Stimulated activated CD4-positive, alpha-beta T cell treated with anti-CD3 and anti-CD28 coated beads, Interleukin-4, amount 100 ng/mL, for 24 hours (primary cell): Measurements from ENCODE around the gene SNX32.

Experiments
- DNase-seq: peaks from one replicate; pipeline ENCODE4 v3.0.0-alpha.2; 2020

SNX32 gene

DNA sequence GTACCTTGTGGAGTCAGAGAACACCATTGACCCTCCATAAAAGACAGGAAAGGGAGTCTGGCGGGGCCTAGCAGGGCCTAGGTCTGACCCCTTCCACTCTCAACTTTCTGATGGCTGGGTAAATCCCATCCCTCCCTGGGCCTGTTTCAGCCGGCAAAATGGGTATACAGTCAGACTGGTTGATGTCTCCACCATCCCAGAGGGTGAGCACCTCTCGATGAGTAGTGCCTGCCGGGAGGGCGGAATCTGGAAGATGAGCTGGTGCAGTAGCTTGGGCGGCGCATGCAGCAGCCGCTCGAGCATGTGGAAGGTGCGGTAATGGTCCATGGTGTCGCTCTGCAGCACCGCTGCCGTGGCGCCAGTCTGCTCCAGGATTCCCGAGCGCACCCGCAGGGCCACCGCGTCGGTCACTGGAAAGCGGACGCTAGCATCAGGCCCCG lies 54.0 kb downstream of the SNX32 start:
- DNase-seq, result peak; percentile 36

DNA sequence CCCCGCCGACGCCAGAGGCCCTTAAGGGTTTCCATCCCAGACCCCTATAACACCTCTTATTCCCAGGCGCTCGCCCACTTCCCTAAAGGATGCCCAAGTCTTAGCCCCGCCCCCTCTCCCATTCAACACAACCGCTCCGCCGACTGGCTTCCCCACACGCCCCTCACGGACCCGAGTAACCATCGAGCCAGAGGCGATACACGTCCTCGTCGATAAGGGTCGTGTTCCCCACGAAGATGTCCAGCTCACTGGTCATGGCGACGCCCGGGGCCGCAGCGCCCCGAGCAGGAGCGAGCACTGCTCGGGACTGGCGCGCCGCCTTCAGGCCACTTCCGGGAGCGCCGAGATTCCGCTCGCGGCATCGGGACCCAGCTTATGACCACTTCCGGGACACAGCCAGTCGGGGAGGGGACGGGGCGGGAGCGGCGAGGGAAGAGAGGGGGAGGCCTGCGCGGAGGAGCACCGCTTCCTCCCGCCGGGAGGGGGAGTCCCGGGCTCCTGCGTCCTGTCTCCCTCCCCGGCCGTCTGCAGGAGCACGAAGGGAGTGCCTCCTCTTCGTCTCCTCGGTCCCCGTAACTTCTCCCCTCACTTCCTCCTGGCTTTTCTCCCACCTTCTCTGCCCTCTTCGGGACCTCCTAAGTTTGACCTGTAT lies 54.5 kb downstream of the SNX32 start, which contains the start of gene FIBP:
TSS of gene FIBP (minus strand) at position 309 of the 652 bp plus-strand sequence. CDS start at position 256, 53 bp downstream.
- peak; percentile 96 for DNase-seq

- peak; percentile 98 for DNase-seq
These were observed 56.8 kb downstream of the SNX32 start, which contains the start of gene CCDC85B for GRCh38 chr11:65890324-65891218. Gene CCDC85B, plus strand, starts transcription at chr11:65890673. Its CDS starts 111 bp downstream, at chr11:65890784.

DNA sequence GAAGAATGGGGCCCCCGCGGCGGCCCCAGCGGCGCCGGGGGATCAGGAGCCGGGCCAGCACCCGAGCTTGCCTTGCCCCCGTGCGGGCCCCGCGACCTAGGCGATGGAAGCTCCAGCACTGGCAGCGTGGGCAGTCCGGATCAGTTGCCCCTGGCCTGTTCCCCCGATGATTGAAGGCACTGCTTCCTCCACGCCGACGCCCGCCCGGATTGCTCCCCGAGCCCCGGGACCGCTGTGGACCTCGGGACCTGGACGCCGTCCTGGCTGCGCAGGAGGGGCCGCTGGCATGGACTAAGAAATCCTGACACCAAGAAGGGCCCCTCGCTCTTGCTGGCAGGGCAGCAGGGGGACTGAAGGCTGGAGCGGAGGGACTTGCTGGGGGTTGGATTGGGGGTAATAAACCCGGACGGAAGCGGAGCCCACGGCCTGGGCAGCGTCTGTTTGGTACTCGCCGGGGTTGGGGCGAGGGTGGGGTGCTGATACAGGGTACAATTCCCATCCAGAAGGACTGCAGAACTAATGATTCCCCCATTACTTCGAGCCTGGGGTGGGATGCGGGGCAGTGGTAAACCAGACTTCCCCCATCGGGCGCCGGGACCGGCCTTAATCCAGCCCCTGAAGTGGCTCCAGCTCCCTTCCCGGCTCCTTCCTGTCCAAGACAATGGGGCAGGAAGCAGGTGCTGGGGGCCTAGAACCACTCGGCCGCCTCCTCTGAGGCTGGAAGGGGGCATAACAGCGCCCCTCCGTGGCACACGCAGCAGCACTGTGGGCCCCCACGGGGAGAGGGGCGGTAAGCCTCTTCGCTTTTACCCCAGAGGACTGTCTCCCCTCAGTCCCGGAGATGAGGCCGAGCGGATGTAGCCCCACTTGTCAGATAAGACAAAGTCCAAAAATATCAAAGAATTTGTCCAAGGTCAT lies 57.7 kb downstream of the SNX32 start:
- DNase-seq, result peak; percentile 39

DNA sequence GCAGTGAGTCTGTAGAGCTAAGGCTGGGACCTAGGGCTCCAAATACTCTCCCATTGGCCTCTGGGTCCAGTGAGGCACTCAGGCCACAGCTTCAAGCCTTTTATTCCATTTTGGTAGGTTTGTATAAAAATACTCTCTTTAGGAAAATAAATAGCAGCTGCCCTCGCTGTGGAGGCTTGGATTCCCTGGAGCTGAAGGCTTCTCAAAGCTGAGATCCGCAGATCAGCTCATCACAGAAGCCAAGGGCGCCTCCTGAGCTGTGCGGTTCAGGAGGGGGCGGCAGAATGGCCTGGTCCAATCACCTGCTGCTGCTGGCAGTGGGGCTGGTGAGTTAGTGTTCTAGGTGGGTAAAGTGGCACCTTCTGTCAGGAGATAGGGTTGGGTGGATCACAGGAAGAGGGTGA lies 58.4 kb downstream of the SNX32 start:
- peak; percentile 44 for DNase-seq

- DNase-seq, result no peak
These were observed 59.0 kb downstream of the SNX32 start for GRCh38 chr11:65892661-65893317.

- DNase-seq, result peak; percentile 28
These were observed 60.4 kb downstream of the SNX32 start for GRCh38 chr11:65894034-65894591.

DNA sequence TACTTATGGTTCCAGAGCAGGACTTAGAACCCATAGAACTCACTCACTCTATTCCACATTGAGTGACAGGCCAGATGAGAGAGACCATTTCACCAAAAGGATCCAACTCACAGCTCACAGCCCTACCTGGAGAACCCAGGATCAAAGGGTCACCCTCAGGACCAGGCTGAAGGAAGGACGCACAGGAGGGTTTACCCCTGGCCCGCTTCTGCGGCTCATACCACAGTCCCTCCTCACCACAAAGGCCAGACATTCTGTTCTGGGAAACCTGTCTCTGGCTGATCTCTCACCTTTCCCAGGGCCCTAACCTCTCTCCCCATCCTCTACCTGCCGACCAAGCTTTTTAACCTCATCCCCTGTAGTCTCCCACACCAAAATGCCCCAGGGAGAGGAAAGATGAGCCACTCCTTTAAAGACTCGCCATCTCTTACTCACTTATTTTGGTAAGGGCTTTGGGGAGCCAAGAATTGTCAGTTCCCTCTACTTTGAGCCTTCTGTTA lies 61.8 kb downstream of the SNX32 start:
- no peak for DNase-seq

GRCh38 chr11:65896034-65896999 lies 62.6 kb downstream of the SNX32 start:
- no peak for DNase-seq

DNA sequence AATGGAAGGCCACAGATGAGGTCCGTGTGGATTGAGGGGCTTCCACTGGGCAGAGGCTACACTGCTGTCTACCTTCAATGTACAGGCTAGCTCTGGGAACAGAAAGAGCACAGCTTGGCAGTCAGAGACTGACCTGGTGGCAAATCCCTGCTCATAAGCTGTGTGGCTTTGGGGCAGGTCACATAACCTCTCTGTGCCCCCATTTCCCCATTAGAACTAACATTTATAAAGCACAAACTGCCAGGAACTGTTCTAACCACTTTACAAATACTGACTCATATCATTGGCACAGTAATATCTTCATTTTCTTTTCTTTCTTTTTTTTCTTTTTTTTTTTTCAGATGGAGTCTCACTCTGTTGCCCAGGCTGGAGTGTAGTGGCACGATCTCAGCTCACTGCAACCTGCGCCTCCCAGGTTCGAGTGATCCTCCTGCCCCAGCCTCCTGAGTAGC lies 63.3 kb downstream of the SNX32 start:
- DNase-seq, result no peak

- no peak for DNase-seq
These were observed 65.0 kb downstream of the SNX32 start for GRCh38 chr11:65898656-65899355.

DNA sequence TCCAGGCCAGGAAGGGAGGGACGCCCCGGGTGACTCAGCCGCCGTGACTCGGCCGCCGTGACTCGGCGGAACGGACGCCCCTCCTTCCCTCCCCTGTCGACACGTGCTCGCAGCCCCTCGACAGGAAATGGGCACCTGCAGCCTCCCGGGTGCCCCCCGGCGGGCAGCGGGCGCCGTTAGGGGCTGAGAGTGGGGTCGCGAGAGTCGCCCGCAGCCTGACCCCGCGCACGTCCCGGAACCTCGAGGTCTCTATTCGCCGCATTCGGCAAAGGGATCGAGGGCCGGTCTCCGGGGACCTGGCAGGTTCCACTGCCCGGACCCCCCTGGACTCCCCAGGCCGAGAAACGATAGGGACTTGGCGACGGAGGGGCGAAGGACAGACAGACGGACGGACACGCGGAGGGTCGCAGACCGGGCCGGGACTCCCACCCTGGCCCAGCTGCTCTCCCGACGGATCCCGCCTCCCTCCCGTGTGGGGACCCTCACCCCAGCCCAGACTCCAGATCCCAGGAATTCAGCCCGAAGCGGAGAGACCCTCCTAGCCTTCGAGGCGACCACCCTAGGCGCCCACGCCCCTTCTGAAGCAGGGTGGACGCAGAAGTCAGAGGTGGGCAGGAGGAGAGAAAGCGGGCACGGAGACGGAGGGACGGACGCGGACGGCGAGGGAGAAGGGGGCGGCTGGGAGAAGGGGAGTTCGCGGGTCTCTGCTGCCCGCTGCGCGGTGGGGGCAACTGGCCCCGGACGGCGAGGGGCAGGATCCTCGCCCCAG lies 65.8 kb downstream of the SNX32 start:
- DNase-seq, result peak; percentile 79

DNA sequence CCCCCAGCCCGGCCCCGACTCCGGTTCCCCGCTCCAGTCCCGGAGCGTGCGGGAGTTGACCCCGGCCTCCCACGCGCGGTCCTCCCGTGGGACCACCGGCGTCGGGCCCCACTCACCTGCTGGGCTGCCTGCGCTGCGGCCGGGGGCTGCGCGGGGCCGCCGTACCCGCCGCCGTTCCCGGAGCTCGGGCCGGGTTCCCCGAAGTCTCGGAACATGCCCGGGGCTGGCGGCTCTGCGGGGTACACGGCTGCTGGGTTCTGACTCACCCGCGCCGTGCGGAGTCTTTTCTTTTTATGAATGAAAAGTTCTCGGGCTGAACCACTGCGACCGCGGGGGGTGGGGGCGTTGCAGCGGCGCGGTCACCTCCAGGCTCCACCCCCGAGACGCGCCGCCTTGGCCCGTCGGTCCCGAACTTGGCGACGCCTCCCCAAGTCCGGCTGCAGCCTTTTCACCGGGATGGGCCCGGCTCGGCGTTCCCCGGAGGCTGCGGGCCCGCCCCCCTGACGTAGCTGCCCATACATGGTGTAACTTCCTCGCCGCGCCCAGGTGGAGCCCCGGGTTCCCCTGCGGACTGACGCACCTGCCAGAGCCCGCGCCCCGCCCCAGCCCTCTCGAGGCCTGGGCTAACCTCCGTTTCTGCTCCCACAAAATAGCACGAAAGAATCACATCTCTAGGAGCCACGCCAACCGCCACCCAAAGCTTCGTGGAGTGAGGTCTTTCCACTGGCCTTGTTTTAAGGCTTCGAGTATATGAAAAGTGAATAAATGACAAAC lies 66.5 kb downstream of the SNX32 start, which contains the start of gene FOSL1:
TSS of gene FOSL1 (minus strand) at position 264 of the 774 bp plus-strand sequence. CDS start at position 215, 49 bp downstream.
- DNase-seq, result peak; percentile 94

- DNase-seq, result no peak
These were observed 67.1 kb downstream of the SNX32 start for GRCh38 chr11:65900899-65901180.

GRCh38 chr11:65903068-65903481 lies 69.3 kb downstream of the SNX32 start:
- no peak for DNase-seq
